ENCODE measurements around the gene HCRTR2.
A peak's percentile ranks its signal among the peaks of the same experiment; 100 is the strongest.
"Not testable (repeated sequence)": the region's sequence is repeated elsewhere in the genome, so short reads cannot be mapped to it uniquely, and the experiment has no call there.

Gene HCRTR2

DNA sequence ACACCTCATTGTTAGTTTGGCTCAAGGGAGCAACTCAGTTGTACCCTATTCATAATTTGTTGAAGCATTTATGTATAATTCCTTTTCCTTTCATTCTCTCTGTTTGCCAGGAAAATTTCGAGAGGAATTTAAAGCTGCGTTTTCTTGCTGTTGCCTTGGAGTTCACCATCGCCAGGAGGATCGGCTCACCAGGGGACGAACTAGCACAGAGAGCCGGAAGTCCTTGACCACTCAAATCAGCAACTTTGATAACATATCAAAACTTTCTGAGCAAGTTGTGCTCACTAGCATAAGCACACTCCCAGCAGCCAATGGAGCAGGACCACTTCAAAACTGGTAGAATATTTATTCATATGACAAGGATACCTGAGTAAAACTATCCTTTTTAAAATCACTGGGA, 107.8 kb downstream of the HCRTR2 start:
- Histone ChIP-seq H3K36me3 (ENCODE audit: insufficient read depth, low read length) (no peaks in the 10 kb centered on the region), H2AFZ (ENCODE audit: low read depth, low read length) (no peak overlapping the region), H3K9ac (ENCODE audit: low read depth, low read length) (no peak overlapping the region), H3K4me1 (ENCODE audit: insufficient read depth, low read length) (no peaks in the 10 kb centered on the region), H3K27me3 (ENCODE audit: insufficient read depth, low read length, poor library complexity) (no peaks in the 10 kb centered on the region), H3K79me2 (ENCODE audit: insufficient read depth, low read length) (no peaks in the 10 kb centered on the region), H4K20me1 (ENCODE audit: insufficient read depth, low read length) (no peaks in the 10 kb centered on the region), H3K4me2 (ENCODE audit: insufficient read depth, low read length) (no peak overlapping the region), H3K4me3 (ENCODE audit: low read depth in 1 of 2, low read length in 2 of 2) (no peak overlapping the region), H3K9me3 (ENCODE audit: insufficient read depth, low read length, severe bottlenecking) (no peaks in the 10 kb centered on the region), H3K27ac (ENCODE audit: low read length) (no peak overlapping the region)
- TF ChIP-seq, protein P1, sequence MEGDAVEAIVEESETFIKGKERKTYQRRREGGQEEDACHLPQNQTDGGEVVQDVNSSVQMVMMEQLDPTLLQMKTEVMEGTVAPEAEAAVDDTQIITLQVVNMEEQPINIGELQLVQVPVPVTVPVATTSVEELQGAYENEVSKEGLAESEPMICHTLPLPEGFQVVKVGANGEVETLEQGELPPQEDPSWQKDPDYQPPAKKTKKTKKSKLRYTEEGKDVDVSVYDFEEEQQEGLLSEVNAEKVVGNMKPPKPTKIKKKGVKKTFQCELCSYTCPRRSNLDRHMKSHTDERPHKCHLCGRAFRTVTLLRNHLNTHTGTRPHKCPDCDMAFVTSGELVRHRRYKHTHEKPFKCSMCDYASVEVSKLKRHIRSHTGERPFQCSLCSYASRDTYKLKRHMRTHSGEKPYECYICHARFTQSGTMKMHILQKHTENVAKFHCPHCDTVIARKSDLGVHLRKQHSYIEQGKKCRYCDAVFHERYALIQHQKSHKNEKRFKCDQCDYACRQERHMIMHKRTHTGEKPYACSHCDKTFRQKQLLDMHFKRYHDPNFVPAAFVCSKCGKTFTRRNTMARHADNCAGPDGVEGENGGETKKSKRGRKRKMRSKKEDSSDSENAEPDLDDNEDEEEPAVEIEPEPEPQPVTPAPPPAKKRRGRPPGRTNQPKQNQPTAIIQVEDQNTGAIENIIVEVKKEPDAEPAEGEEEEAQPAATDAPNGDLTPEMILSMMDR (IDR thresholded peaks at IDR 0.05; ENCODE audit: borderline replicate concordance, extremely low read depth, low read length, poor library complexity, severe bottlenecking) = no peak
- no peak for TF ChIP-seq EZH2 (IDR thresholded peaks at IDR 0.05; ENCODE audit: borderline replicate concordance, low read depth, low read length, severe bottlenecking)
- DNase-seq = no peak
- no peak for ATAC-seq (ENCODE audit: insufficient read depth, low read depth)

DNA sequence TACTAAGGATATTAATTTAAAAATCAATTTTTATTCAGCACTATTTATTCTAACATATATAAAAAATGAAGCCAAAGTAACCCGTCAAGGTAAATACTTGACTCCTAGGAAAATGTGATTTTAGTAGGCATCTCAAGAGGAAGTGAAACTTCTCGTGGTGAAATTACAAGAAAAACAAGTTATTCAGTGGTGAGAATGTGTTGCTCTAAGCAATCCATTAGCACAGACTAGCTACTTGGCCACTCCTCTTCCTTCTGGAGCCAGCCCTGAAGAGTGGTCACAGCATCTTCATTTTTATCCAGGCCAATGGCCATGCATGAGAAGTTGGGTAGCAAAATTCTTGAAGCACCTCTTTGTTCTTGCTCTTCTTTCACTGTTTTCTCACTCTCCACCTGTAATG, 112.5 kb downstream of the HCRTR2 start:
- no peak overlapping the region for H3K9ac ChIP-seq (ENCODE audit: low read depth, low read length)
- no peaks in the 10 kb centered on the region for H4K20me1 ChIP-seq (ENCODE audit: insufficient read depth, low read length)
- no peak for TF ChIP-seq EZH2 (IDR thresholded peaks at IDR 0.05; ENCODE audit: borderline replicate concordance, low read depth, low read length, severe bottlenecking)
- TF ChIP-seq, protein P1 (IDR thresholded peaks at IDR 0.05; ENCODE audit: borderline replicate concordance, extremely low read depth, low read length, poor library complexity, severe bottlenecking) = no peak
- H3K4me1 ChIP-seq (ENCODE audit: insufficient read depth, low read length) = no peaks in the 10 kb centered on the region
- H3K4me3 ChIP-seq (ENCODE audit: low read depth in 1 of 2, low read length in 2 of 2) = no peak overlapping the region
- no peaks in the 10 kb centered on the region for H3K79me2 ChIP-seq (ENCODE audit: insufficient read depth, low read length)
- no peak overlapping the region for H3K4me2 ChIP-seq (ENCODE audit: insufficient read depth, low read length)
- DNase-seq (no peak), ATAC-seq (ENCODE audit: insufficient read depth, low read depth) (no peak)
- H3K36me3 ChIP-seq (ENCODE audit: insufficient read depth, low read length) = no peaks in the 10 kb centered on the region
- no peaks in the 10 kb centered on the region for H3K27me3 ChIP-seq (ENCODE audit: insufficient read depth, low read length, poor library complexity)
- no peak overlapping the region for H3K27ac ChIP-seq (ENCODE audit: low read length)
- no peak overlapping the region for H2AFZ ChIP-seq (ENCODE audit: low read depth, low read length)
- H3K9me3 ChIP-seq (ENCODE audit: insufficient read depth, low read length, severe bottlenecking) = no peaks in the 10 kb centered on the region

DNA sequence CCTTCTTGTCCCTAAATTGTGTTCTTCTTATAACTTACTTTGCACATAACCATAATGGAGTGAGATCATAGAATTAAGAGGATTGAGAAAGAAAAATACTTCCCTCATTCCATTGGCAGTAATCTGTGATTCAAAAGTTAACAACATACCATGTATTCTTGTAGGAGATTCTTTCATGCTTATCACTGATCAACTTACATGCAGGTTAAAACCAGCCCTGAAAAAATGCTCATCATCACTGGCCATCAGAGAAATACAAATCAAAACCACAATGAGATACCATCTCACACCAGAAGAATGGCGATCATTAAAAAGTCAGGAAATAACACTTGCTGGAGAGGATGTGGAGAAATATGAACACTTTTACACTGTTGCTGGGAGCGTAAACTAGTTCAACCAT, 116.4 kb downstream of the HCRTR2 start:
- Histone ChIP-seq H3K4me3 (ENCODE audit: low read depth in 1 of 2, low read length in 2 of 2) (no peak overlapping the region), H3K4me2 (ENCODE audit: insufficient read depth, low read length) (no peak overlapping the region), H3K9ac (ENCODE audit: low read depth, low read length) (no peak overlapping the region), H3K79me2 (ENCODE audit: insufficient read depth, low read length) (no peaks in the 10 kb centered on the region), H3K36me3 (ENCODE audit: insufficient read depth, low read length) (no peaks in the 10 kb centered on the region), H3K27ac (ENCODE audit: low read length) (no peak overlapping the region), H2AFZ (ENCODE audit: low read depth, low read length) (no peak overlapping the region), H3K4me1 (ENCODE audit: insufficient read depth, low read length) (no peaks in the 10 kb centered on the region), H3K9me3 (ENCODE audit: insufficient read depth, low read length, severe bottlenecking) (no peaks in the 10 kb centered on the region), H4K20me1 (ENCODE audit: insufficient read depth, low read length) (no peaks in the 10 kb centered on the region), H3K27me3 (ENCODE audit: insufficient read depth, low read length, poor library complexity) (no peaks in the 10 kb centered on the region)
- no peak for ATAC-seq (ENCODE audit: insufficient read depth, low read depth)
- no peak for DNase-seq
- TF ChIP-seq, protein P1 (IDR thresholded peaks at IDR 0.05; ENCODE audit: borderline replicate concordance, extremely low read depth, low read length, poor library complexity, severe bottlenecking) = no peak
- TF ChIP-seq EZH2 (IDR thresholded peaks at IDR 0.05; ENCODE audit: borderline replicate concordance, low read depth, low read length, severe bottlenecking) = no peak

DNA sequence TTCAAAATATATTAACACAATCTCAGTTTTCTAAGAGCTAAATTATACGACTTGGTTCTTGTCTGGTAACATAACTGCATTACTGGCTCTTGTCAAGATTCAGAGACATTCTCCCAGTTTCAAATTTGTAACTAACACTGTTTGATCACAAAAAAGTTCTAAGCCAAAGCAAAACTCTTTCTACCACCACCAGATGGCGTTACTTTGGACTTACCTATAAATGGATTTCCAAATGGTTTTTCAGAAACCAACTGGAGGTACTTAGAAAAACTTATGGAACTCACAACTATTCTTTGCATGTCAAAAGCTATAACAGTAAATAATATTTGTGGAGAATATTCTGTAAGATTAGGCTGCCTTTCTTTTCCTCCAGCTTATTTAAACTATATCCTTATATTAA, 118.8 kb downstream of the HCRTR2 start:
- Histone ChIP-seq H2AFZ (ENCODE audit: low read depth, low read length) (no peak overlapping the region), H3K9ac (ENCODE audit: low read depth, low read length) (no peak overlapping the region), H3K79me2 (ENCODE audit: insufficient read depth, low read length) (no peaks in the 10 kb centered on the region), H3K36me3 (ENCODE audit: insufficient read depth, low read length) (no peaks in the 10 kb centered on the region), H3K27me3 (ENCODE audit: insufficient read depth, low read length, poor library complexity) (no peaks in the 10 kb centered on the region), H3K27ac (ENCODE audit: low read length) (no peak overlapping the region), H3K4me2 (ENCODE audit: insufficient read depth, low read length) (no peak overlapping the region), H3K4me3 (ENCODE audit: low read depth in 1 of 2, low read length in 2 of 2) (no peak overlapping the region), H3K4me1 (ENCODE audit: insufficient read depth, low read length) (no peaks in the 10 kb centered on the region), H3K9me3 (ENCODE audit: insufficient read depth, low read length, severe bottlenecking) (no peaks in the 10 kb centered on the region), H4K20me1 (ENCODE audit: insufficient read depth, low read length) (no peaks in the 10 kb centered on the region)
- ATAC-seq (ENCODE audit: insufficient read depth, low read depth) (no peak), DNase-seq (no peak)
- no peak for TF ChIP-seq EZH2 (IDR thresholded peaks at IDR 0.05; ENCODE audit: borderline replicate concordance, low read depth, low read length, severe bottlenecking)
- TF ChIP-seq, protein P1 (IDR thresholded peaks at IDR 0.05; ENCODE audit: borderline replicate concordance, extremely low read depth, low read length, poor library complexity, severe bottlenecking) = peak; percentile 45

DNA sequence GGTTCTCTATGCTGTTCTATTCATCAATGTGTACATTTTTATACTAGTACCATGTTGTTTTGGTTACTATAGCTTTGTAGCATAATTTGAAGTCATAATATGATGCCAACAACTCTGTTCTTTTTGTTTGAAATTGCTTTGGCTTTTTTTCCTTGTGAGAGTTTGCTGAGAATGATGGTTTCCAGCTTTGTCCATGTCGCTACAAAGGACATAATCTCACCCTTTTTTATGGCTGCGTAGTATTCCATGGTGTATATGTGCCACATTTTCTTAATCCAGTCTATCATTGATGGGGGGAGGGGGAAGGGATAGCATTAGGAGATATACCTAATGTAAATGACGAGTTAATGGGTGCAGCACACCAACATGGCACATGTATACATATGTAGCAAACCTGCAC, 122.9 kb downstream of the HCRTR2 start:
- H3K79me2 ChIP-seq (ENCODE audit: insufficient read depth, low read length); DNase-seq; H3K9me3 ChIP-seq (ENCODE audit: insufficient read depth, low read length, severe bottlenecking); H3K27me3 ChIP-seq (ENCODE audit: insufficient read depth, low read length, poor library complexity); H3K9ac ChIP-seq (ENCODE audit: low read depth, low read length); H3K4me3 ChIP-seq (ENCODE audit: low read depth in 1 of 2, low read length in 2 of 2); H3K4me1 ChIP-seq (ENCODE audit: insufficient read depth, low read length); H3K36me3 ChIP-seq (ENCODE audit: insufficient read depth, low read length); H2AFZ ChIP-seq (ENCODE audit: low read depth, low read length); H3K4me2 ChIP-seq (ENCODE audit: insufficient read depth, low read length); H3K27ac ChIP-seq (ENCODE audit: low read length); H4K20me1 ChIP-seq (ENCODE audit: insufficient read depth, low read length); ATAC-seq (ENCODE audit: insufficient read depth, low read depth): not testable (repeated sequence)
